A549 (cell line): ENCODE measurements around the gene SPTB.

Experiments
- CEBPB ChIP-seq, 2 experiments: fragments of >200 bp in 1 of 2; sonication (Bioruptor Twin) in 1 of 2; formaldehyde crosslinking in 1 of 2; IDR thresholded peaks; 2 replicates each; pipeline ENCODE4 v1.6.1; 2012 to 2016
- CHD2 ChIP-seq: fragments of 150-350 bp; IDR thresholded peaks from 2 replicates; pipeline ENCODE4 v1.6.1; 2014; ENCODE audit warnings: low read length; ENCODE audit not compliant: partially characterized antibody
- CTCF ChIP-seq: fragments of >200 bp; sonication (Bioruptor Twin); formaldehyde crosslinking; IDR thresholded peaks from 3 replicates; pipeline ENCODE4 v1.5.1; 2016
- EHMT2 ChIP-seq: fragments of 200-600 bp; sonication (generic); IDR thresholded peaks from 2 replicates; pipeline ENCODE4 v1.6.1; 2016; ENCODE audit warnings: antibody characterized with exemption, low read depth, mild to moderate bottlenecking, moderate library complexity
- ELK1 ChIP-seq: fragments of 150-350 bp; IDR thresholded peaks from 2 replicates; pipeline ENCODE4 v1.6.1; 2014; ENCODE audit warnings: low read depth, mild to moderate bottlenecking, low read length
- FOSL2 ChIP-seq, 2 experiments: fragments of 450-650 bp in 1 of 2; fragments of >200 bp in 1 of 2; sonication (Bioruptor Twin) in 1 of 2; formaldehyde crosslinking; IDR thresholded peaks; 2 replicates each; pipeline versions ENCODE4 v1.5.0 to v1.6.1; 2016 to 2020; ENCODE audit warnings: mild to moderate bottlenecking in 1 of 2, moderate library complexity in 1 of 2
- KDM5A ChIP-seq: fragments of 200-600 bp; sonication (generic); IDR thresholded peaks from 2 replicates; pipeline ENCODE4 v1.6.1; 2016; ENCODE audit warnings: antibody characterized with exemption, mild to moderate bottlenecking
- MAFK ChIP-seq: fragments of 450-650 bp; IDR thresholded peaks from 2 replicates; pipeline ENCODE4 v1.6.1; 2014; ENCODE audit not compliant: partially characterized antibody
- MAX ChIP-seq: IDR thresholded peaks from 2 replicates; pipeline ENCODE4 v1.6.1; 2012
- POLR2A ChIP-seq: IDR thresholded peaks from 2 replicates; pipeline ENCODE4 v1.6.1; 2012; ENCODE audit warnings: mild to moderate bottlenecking, low read length
- POLR2AphosphoS2 ChIP-seq: conservative IDR thresholded peaks from 2 replicates; pipeline ENCODE4 v1.6.1; 2012; ENCODE audit warnings: low read length, improper control_type of control experiment, inconsistent platforms
- RFX5 ChIP-seq: fragments of 450-650 bp; IDR thresholded peaks from 2 replicates; pipeline ENCODE4 v1.7.1; 2014; ENCODE audit warnings: antibody characterized with exemption, mild to moderate bottlenecking, moderate library complexity
- SREBF2 ChIP-seq: fragments of 450-650 bp; IDR thresholded peaks from 2 replicates; pipeline ENCODE4 v1.6.1; 2014; ENCODE audit warnings: mild to moderate bottlenecking, moderate library complexity
- TP53 ChIP-seq: fragments of 250-450 bp; sonication (Bioruptor Pico); IDR thresholded peaks from 2 replicates; pipeline ENCODE4 v1.5.0; 2021; ENCODE audit warnings: mild to moderate bottlenecking, moderate library complexity

- TF ChIP-seq SREBF2 = no peak
- TF ChIP-seq POLR2AphosphoS2 = no peak
- no peak for TF ChIP-seq CTCF
- TF ChIP-seq EHMT2 = no peak
- TF ChIP-seq POLR2A = no peak
- TF ChIP-seq FOSL2 (IDR thresholded peaks at IDR 0.05) = no peak
- TF ChIP-seq FOSL2 (CRISPR knock-in tag; IDR thresholded peaks at IDR 0.05) = no peak
- TF ChIP-seq CHD2 = no peak
- no peak for TF ChIP-seq MAX
- no peak for TF ChIP-seq KDM5A
- no peak for TF ChIP-seq RFX5
- no peak for TF ChIP-seq MAFK
- TF ChIP-seq CEBPB (IDR thresholded peaks at IDR 0.05) = no peak
- TF ChIP-seq ELK1 = no peak
- no peak for TF ChIP-seq TP53 (CRISPR knock-in tag)
These were observed 149.0 kb downstream of the SPTB start for GRCh38 chr14:64730681-64731080.
